ENCODE data around the gene BCAR3. TPM values are rescaled to one million over a fixed set of nuclear protein-coding genes. Genes with fewer than 3 reads are reported as not detected.

The BCAR3 gene
- total and polyA plus RNA-seq, 2 of the 4 experiments (the other 2 are of a cell fraction), result 41.4 to 46.4 TPM

DNA sequence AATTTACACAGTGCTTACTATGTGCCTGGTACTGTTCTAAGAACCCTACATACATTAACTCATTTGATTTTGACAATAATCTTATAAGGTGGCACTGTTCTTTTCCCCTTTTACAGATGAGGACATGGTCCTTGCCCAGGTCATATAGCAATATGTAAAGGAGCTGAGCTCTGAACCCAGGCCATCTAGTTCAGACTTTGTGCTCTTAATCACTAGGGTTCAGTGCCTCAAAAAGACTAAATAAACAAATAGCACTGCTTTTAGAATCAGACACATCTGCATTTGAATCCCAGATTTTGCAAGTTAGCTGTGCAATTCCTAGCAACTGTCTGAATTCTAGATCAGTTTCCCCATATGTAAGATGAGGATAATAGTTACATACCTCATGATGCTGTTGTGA lies 8.7 kb upstream of the BCAR3 start:
- Histone ChIP-seq H3K18ac (ENCODE audit: low read depth, low read length) (no peak overlapping the region), H2AK5ac (ENCODE audit: low read depth, low read length) (no peak overlapping the region), H2AK9ac (replicated peaks; ENCODE audit: low read depth, low read length, poor library complexity) (no peak overlapping the region), H3K9ac (ENCODE audit: low read depth, low read length) (no peak overlapping the region), H4K8ac (ENCODE audit: low read depth in 2 of 2, low read length in 2 of 2) (no peak overlapping the region), H3K9me1 (ENCODE audit: insufficient read depth, low read length) (peaks cover 33% of the 10 kb centered on the region), H3K4ac (ENCODE audit: low read depth, low read length) (no peak overlapping the region), H3K4me3 (ENCODE audit: insufficient read depth, low read depth, low read length) (no peak overlapping the region), H4K20me1 (ENCODE audit: insufficient read depth, low read length) (no peaks in the 10 kb centered on the region), H3K36me3 (ENCODE audit: control insufficient read depth, insufficient read depth, low read length) (no peaks in the 10 kb centered on the region), H2BK120ac (ENCODE audit: low read depth, low read length) (no peak overlapping the region), H3K23ac (ENCODE audit: low read depth, low read length) (0 out of 2 replicates have a peak overlapping the region, but pooled peaks have one; percentile 6), H3K56ac (ENCODE audit: extremely low read depth, insufficient read depth, low read length) (no peak overlapping the region), H4K91ac (ENCODE audit: insufficient read depth, low read depth, low read length) (no peak overlapping the region), H2BK5ac (ENCODE audit: low read depth, low read length, poor library complexity, severe bottlenecking) (no peak overlapping the region), H2BK15ac (ENCODE audit: low read depth, low read length) (no peak overlapping the region), H3K27ac (ENCODE audit: insufficient read depth, low read length) (no peak overlapping the region), H2BK20ac (ENCODE audit: low read depth, low read length) (no peak overlapping the region), H4K5ac (ENCODE audit: low read depth, low read length) (no peak overlapping the region), H2AFZ (replicated peaks; ENCODE audit: low read length, poor library complexity) (no peak overlapping the region), H3K14ac (replicated peaks; ENCODE audit: low read depth, low read length) (no peak overlapping the region), H3K27me3 (ENCODE audit: control insufficient read depth, insufficient read depth, low read length) (no peaks in the 10 kb centered on the region), H3K4me1 (ENCODE audit: control insufficient read depth, insufficient read depth, low read length) (peaks cover 23% of the 10 kb centered on the region), H3K79me1 (ENCODE audit: low read depth in 1 of 2, low read length in 2 of 2) (peaks cover 0 to 32% of the 10 kb centered on the region in 2 experiments; a peak in 2 of 4 replicates), H3K4me2 (ENCODE audit: low read depth, low read length) (no peak overlapping the region), H3K9me3 (ENCODE audit: control insufficient read depth, insufficient read depth, low read length) (no peaks in the 10 kb centered on the region)
- POLR2A ChIA-PET (ENCODE audit: unreplicated experiment), result no interaction called here
- TF ChIP-seq MAFK (IDR thresholded peaks at IDR 0.05; ENCODE audit: low read depth, low read length) (no peak), SMC3 (IDR thresholded peaks at IDR 0.05; ENCODE audit: low read depth, low read length) (no peak), NFE2L2 (IDR thresholded peaks at IDR 0.05; ENCODE audit: low read depth, low read length) (no peak), CEBPB (IDR thresholded peaks at IDR 0.05; ENCODE audit: low read depth, low read length) (no peak), MAZ (IDR thresholded peaks at IDR 0.05; ENCODE audit: borderline replicate concordance, low read depth, low read length) (no peak), FOS (IDR thresholded peaks at IDR 0.05; ENCODE audit: low read depth, low read length) (no peak), BHLHE40 (IDR thresholded peaks at IDR 0.05; ENCODE audit: low read depth, low read length) (no peak)
- TF ChIP-seq, protein P1, sequence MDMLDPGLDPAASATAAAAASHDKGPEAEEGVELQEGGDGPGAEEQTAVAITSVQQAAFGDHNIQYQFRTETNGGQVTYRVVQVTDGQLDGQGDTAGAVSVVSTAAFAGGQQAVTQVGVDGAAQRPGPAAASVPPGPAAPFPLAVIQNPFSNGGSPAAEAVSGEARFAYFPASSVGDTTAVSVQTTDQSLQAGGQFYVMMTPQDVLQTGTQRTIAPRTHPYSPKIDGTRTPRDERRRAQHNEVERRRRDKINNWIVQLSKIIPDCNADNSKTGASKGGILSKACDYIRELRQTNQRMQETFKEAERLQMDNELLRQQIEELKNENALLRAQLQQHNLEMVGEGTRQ (IDR thresholded peaks at IDR 0.05; ENCODE audit: low read depth, low read length), result no peak
- TF ChIP-seq, protein P2, sequence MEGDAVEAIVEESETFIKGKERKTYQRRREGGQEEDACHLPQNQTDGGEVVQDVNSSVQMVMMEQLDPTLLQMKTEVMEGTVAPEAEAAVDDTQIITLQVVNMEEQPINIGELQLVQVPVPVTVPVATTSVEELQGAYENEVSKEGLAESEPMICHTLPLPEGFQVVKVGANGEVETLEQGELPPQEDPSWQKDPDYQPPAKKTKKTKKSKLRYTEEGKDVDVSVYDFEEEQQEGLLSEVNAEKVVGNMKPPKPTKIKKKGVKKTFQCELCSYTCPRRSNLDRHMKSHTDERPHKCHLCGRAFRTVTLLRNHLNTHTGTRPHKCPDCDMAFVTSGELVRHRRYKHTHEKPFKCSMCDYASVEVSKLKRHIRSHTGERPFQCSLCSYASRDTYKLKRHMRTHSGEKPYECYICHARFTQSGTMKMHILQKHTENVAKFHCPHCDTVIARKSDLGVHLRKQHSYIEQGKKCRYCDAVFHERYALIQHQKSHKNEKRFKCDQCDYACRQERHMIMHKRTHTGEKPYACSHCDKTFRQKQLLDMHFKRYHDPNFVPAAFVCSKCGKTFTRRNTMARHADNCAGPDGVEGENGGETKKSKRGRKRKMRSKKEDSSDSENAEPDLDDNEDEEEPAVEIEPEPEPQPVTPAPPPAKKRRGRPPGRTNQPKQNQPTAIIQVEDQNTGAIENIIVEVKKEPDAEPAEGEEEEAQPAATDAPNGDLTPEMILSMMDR (conservative IDR thresholded peaks at IDR 0.05; ENCODE audit: low read depth, low read length), result no peak
- dilution Hi-C loops (cut with HindIII; ENCODE audit: low sequenced_read_pairs, unreplicated experiment) (no loop called here), intact Hi-C loops (cut with micrococcal nuclease) (no loop called here), in situ Hi-C loops (cut with MboI; ENCODE audit: low sequenced_read_pairs) (loop anchor here (10.0 kb wide), 1 partner anchor 56 kb away; no protein-coding TSS in a partner anchor)
- DNase-seq, result no peak
- CTCF ChIA-PET, result interaction anchor here (1.2 kb wide), 1 partner anchor 9 kb away, joined by 3 read pairs; the partner anchor contains the start of gene BCAR3
- no TSS peak for BruUV-seq (replicated peaks)
- no peak for ATAC-seq (ENCODE audit: low read depth)

All from IMR-90 (cell line).